RWPE2 (cell line): ENCODE results near the gene ZNF211.

ENCODE experiments used
- ATAC-seq: fragments of 200-7000 bp; cut with Tn5 transposase; 3 replicates; pipeline ENCODE4 v1.9.1; 2021; ENCODE audit warnings: low read depth
- DNase-seq: peaks from one replicate; pipeline ENCODE4 v3.0.0-alpha.2; 2020; ENCODE audit warnings: low spot score
- H3K27ac ChIP-seq: fragments of 450-650 bp; 2 replicates; pipeline ENCODE4 v1.5.1; 2017; ENCODE audit warnings: mild to moderate bottlenecking; ENCODE audit not compliant: poor library complexity, severe bottlenecking
- H3K27me3 ChIP-seq: fragments of 250-450 bp; sonication (Bioruptor Pico); 2 replicates; pipeline ENCODE4 v1.5.1; 2021; ENCODE audit warnings: mild to moderate bottlenecking, moderate library complexity; ENCODE audit not compliant: insufficient read depth, poor library complexity, severe bottlenecking
- H3K36me3 ChIP-seq: fragments of 250-450 bp; sonication (Bioruptor Pico); 2 replicates; pipeline ENCODE4 v1.5.1; 2020; ENCODE audit warnings: low read depth, mild to moderate bottlenecking, moderate library complexity
- H3K4me1 ChIP-seq: fragments of 250-450 bp; sonication (Bioruptor Pico); 2 replicates; pipeline ENCODE4 v1.5.1; 2021; ENCODE audit warnings: mild to moderate bottlenecking, moderate library complexity; ENCODE audit not compliant: insufficient read depth, poor library complexity, severe bottlenecking
- H3K4me3 ChIP-seq: fragments of 250-450 bp; sonication (Bioruptor Pico); 2 replicates; pipeline ENCODE4 v1.5.1; 2021; ENCODE audit warnings: mild to moderate bottlenecking, moderate library complexity; ENCODE audit not compliant: severe bottlenecking
- H3K9me3 ChIP-seq: fragments of 250-450 bp; sonication (Bioruptor Pico); 2 replicates; pipeline ENCODE4 v1.5.1; 2021; ENCODE audit warnings: mild to moderate bottlenecking, moderate library complexity; ENCODE audit not compliant: severe bottlenecking
- CTCF ChIP-seq: fragments of 450-650 bp; IDR thresholded peaks from one replicate; pipeline ENCODE4 v1.5.1; 2017; ENCODE audit warnings: mild to moderate bottlenecking, moderate library complexity; ENCODE audit not compliant: poor library complexity, severe bottlenecking

ZNF211 gene

GRCh38 chr19:57667228-57667627 is 34.3 kb downstream of the ZNF211 start:
- Histone ChIP-seq H3K27me3 (no peaks in the 10 kb centered on the region), H3K36me3 (no peaks in the 10 kb centered on the region), H3K4me1 (no peaks in the 10 kb centered on the region), H3K4me3 (no peak overlapping the region), H3K9me3 (no peaks in the 10 kb centered on the region), H3K27ac (no peak overlapping the region)
- DNase-seq (no peak), ATAC-seq (no peak)
- no peak for TF ChIP-seq CTCF

GRCh38 chr19:57668635-57669034 is 35.7 kb downstream of the ZNF211 start, which contains the start of gene ZSCAN4:
Gene ZSCAN4, plus strand, starts transcription at chr19:57668935. Its CDS starts 7,211 bp downstream, at chr19:57676146.
- H3K36me3 ChIP-seq, result no peaks in the 10 kb centered on the region
- H3K4me1 ChIP-seq, result no peaks in the 10 kb centered on the region
- ATAC-seq, result no peak
- H3K9me3 ChIP-seq, result no peaks in the 10 kb centered on the region
- TF ChIP-seq CTCF, result no peak
- H3K27ac ChIP-seq, result no peak within 1 kb of the TSS
- no peak for DNase-seq
- H3K4me3 ChIP-seq, result no peak within 1 kb of the TSS
- no peaks in the 10 kb centered on the region for H3K27me3 ChIP-seq

- no peaks in the 10 kb centered on the region for H3K4me1 ChIP-seq
- DNase-seq (no peak), ATAC-seq (no peak)
- no peaks in the 10 kb centered on the region for H3K9me3 ChIP-seq
- H3K4me3 ChIP-seq, result no peak overlapping the region
- H3K27me3 ChIP-seq, result no peaks in the 10 kb centered on the region
- TF ChIP-seq CTCF, result no peak
- no peaks in the 10 kb centered on the region for H3K36me3 ChIP-seq
- no peak overlapping the region for H3K27ac ChIP-seq
Observed at GRCh38 chr19:57671124-57671895, 38.3 kb downstream of the ZNF211 start.

GRCh38 chr19:57672466-57672865 is 39.5 kb downstream of the ZNF211 start:
- TF ChIP-seq CTCF, result no peak
- ATAC-seq (no peak), DNase-seq (no peak)
- Histone ChIP-seq H3K36me3 (no peaks in the 10 kb centered on the region), H3K9me3 (no peaks in the 10 kb centered on the region), H3K27me3 (no peaks in the 10 kb centered on the region), H3K4me1 (no peaks in the 10 kb centered on the region), H3K27ac (no peak overlapping the region), H3K4me3 (no peak overlapping the region)

GRCh38 chr19:57675881-57676280 is 42.9 kb downstream of the ZNF211 start:
- Histone ChIP-seq H3K4me3 (no peak overlapping the region), H3K9me3 (peaks cover 1% of the 10 kb centered on the region), H3K27ac (no peak overlapping the region), H3K4me1 (no peaks in the 10 kb centered on the region), H3K36me3 (no peaks in the 10 kb centered on the region), H3K27me3 (no peaks in the 10 kb centered on the region)
- ATAC-seq (no peak), DNase-seq (no peak)
- TF ChIP-seq CTCF, result no peak
